NCI-H460 (cell line): ENCODE data around the gene NMNAT3. TPM values are rescaled to one million over a fixed set of nuclear protein-coding genes. Genes with fewer than 3 reads are reported as not detected.

Experiments
- DNase-seq: peaks from one replicate; pipeline ENCODE4 v3.0.0-alpha.2; 2016; ENCODE audit warnings: low read depth; ENCODE audit errors: extremely low read depth
- total RNA-seq: library from RNA; depleted of rRNA; stranded (reverse); fragments of >200 nt; shearing (Covaris generic); gene quantifications from 2 replicates; pipeline ENCODE4 v1.2.3, GENCODE V29; 2014

Gene NMNAT3
- total RNA-seq, 1 experiment from 2014 or later, result 2.4 TPM

GRCh38 chr3:139676108-139676507, 1.7 kb downstream of the NMNAT3 start:
- no peak for DNase-seq

GRCh38 chr3:139675327-139675726, 2.4 kb downstream of the NMNAT3 start:
- DNase-seq, result no peak

- no peak for DNase-seq
Measured at GRCh38 chr3:139674571-139675260, 3.1 kb downstream of the NMNAT3 start.

- no peak for DNase-seq
Measured at GRCh38 chr3:139672884-139673283, 4.9 kb downstream of the NMNAT3 start.

- DNase-seq, result no peak
Measured at GRCh38 chr3:139671863-139672646, 5.7 kb downstream of the NMNAT3 start.

GRCh38 chr3:139671107-139671506, 6.7 kb downstream of the NMNAT3 start:
- DNase-seq, result no peak

- DNase-seq, result no peak
Measured at GRCh38 chr3:139670196-139670595, 7.6 kb downstream of the NMNAT3 start.

- DNase-seq, result no peak
Measured at GRCh38 chr3:139668332-139668731, 9.4 kb downstream of the NMNAT3 start.

- no peak for DNase-seq
Measured at GRCh38 chr3:139664958-139665357, 12.8 kb downstream of the NMNAT3 start.

- no peak for DNase-seq
Measured at GRCh38 chr3:139660269-139660668, 17.5 kb downstream of the NMNAT3 start.

- DNase-seq, result no peak
Measured at GRCh38 chr3:139659511-139659910, 18.3 kb downstream of the NMNAT3 start.

GRCh38 chr3:139657936-139658335, 19.8 kb downstream of the NMNAT3 start:
- no peak for DNase-seq

GRCh38 chr3:139657434-139657833, 20.3 kb downstream of the NMNAT3 start:
- no peak for DNase-seq

GRCh38 chr3:139655909-139656595, 21.7 kb downstream of the NMNAT3 start:
- no peak for DNase-seq

GRCh38 chr3:139654637-139655365, 23.0 kb downstream of the NMNAT3 start:
- no peak for DNase-seq

- no peak for DNase-seq
Measured at GRCh38 chr3:139653582-139653981, 24.2 kb downstream of the NMNAT3 start.

GRCh38 chr3:139652561-139652960, 25.2 kb downstream of the NMNAT3 start:
- DNase-seq, result no peak

- no peak for DNase-seq
Measured at GRCh38 chr3:139647866-139648435, 29.8 kb downstream of the NMNAT3 start.

GRCh38 chr3:139646512-139646911, 31.3 kb downstream of the NMNAT3 start:
- no peak for DNase-seq

- DNase-seq, result no peak
Measured at GRCh38 chr3:139642996-139643395, 34.8 kb downstream of the NMNAT3 start.

- DNase-seq, result no peak
Measured at GRCh38 chr3:139640456-139640855, 37.3 kb downstream of the NMNAT3 start.
